GM12801 (cell line): ENCODE results near the gene CRACR2A.

Experiments
- CTCF ChIP-seq: IDR thresholded peaks from one replicate; pipeline ENCODE4 v1.5.1; 2011; ENCODE audit warnings: control low read depth; ENCODE audit not compliant: insufficient read length; ENCODE audit errors: extremely low read depth

Gene CRACR2A

DNA sequence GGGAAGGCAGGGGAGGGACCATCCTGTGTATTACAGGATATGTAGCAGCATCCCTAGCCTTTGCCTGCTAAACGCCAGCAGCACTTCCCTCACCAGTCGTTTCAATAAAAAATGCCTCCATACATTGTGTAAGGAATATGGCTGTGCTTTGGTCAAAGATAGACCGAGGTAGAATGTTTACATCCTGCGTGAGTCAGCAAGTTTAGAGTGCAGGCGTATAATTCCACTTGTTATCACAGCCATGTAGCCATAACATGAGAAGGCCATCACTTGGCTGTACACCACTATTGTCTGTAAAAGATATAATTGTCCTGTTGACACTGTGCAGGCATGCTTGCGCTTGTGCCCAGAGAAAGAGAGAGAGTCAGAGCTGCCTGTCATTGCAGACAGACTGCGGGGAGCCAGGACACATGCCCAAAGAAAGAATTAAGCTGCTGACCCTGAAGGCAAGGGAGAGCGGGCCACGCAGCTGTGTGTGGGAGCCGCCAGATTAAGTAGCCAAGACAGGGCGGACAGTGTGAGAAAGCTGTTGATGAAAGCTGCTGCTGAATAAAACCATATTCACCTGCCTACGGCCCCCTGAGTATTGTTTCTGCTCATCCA is 68.4 kb downstream of the CRACR2A start:
- no peak for TF ChIP-seq CTCF

- no peak for TF ChIP-seq CTCF
These were observed 69.2 kb downstream of the CRACR2A start for GRCh38 chr12:3683670-3684069.

GRCh38 chr12:3681595-3682061 is 71.3 kb downstream of the CRACR2A start:
- no peak for TF ChIP-seq CTCF

GRCh38 chr12:3680919-3681594 is 71.9 kb downstream of the CRACR2A start:
- TF ChIP-seq CTCF = no peak

DNA sequence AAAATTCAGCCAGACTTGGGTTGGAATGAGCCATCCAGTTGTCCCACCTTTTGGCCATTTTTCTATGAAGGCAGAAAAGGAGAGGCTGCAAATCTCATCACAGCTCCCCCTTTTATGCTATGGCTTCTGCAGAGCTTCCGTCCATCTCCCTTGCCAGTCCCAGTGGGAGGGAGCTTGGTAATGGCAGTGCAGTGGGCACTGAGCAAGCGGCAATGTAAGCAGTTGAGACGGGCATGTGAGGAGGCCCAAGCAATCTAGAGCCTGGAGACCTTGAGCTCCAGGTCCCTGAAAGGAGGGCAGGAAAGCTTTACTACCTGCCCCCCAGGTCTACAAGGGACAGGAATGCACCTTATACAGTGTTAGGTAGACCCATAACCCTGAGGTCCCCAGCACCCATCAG is 73.1 kb downstream of the CRACR2A start:
- no peak for TF ChIP-seq CTCF

- no peak for TF ChIP-seq CTCF
These were observed 75.3 kb downstream of the CRACR2A start for GRCh38 chr12:3677609-3678008.

DNA sequence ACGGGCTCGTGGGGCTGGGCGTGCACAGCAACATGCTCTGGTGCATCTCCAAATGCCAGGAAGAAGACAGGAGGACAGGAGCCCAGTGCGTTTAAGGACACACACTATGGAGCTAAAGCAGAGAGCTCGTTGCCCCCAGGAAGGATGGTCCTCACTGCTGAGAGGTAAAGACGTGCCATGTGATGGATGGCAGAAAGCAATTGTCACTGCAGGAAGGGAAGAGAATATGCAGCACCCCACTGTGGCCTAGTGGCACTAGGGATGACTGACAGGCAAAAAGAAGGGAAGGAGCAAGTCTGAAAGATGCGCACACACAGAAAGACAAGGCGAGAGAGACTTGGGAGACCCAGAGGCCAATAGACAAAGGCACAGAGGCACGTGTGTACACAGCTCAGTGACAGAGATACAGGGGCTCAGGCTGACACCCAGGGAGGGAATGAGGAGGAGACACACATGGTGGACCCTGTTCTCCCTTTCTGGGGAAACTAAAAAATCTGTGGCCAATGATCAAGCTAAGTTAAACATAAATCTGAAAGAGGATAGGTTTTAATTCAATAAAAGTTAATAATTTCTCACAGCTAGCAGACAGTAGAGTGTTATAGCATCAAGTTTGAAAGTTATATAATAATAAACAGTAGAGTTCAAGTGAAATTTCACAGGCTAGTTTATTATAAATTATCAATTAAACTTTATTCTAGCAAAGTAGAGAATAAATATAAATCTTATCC is 78.8 kb downstream of the CRACR2A start:
- TF ChIP-seq CTCF = no peak
